K562 (cell line): Measurements from ENCODE around the gene ADD1. TPM values are rescaled to one million over a fixed set of nuclear protein-coding genes. Genes with fewer than 3 reads are reported as not detected.

Experiments used
- ATF7 ChIP-seq: fragments of 450-650 bp; IDR thresholded peaks from 2 replicates; pipeline ENCODE4 v1.7.1; 2014; ENCODE audit warnings: mild to moderate bottlenecking, moderate library complexity
- ETV1 ChIP-seq: fragments of 450-650 bp; conservative IDR thresholded peaks from 2 replicates; pipeline ENCODE4 v1.6.1; 2016; ENCODE audit warnings: missing genetic modification characterization, control low read depth, low read depth, missing compliant biosample characterization
- GTF2B ChIP-seq: IDR thresholded peaks from 2 replicates; pipeline ENCODE4 v1.6.1; 2011; ENCODE audit not compliant: insufficient read length; ENCODE audit errors: extremely low read depth
- HMG20A ChIP-seq: fragments of 450-650 bp; formaldehyde crosslinking; conservative IDR thresholded peaks from 2 replicates; pipeline ENCODE4 v1.4.0; 2020; ENCODE audit warnings: mild to moderate bottlenecking, mixed read lengths
- HNRNPK ChIP-seq: fragments of 200-400 bp; formaldehyde crosslinking; IDR thresholded peaks from one replicate; pipeline ENCODE4 v1.6.1; 2018; ENCODE audit warnings: mild to moderate bottlenecking, low read depth, low read length; ENCODE audit not compliant: poor library complexity, severe bottlenecking
- LEF1 ChIP-seq: fragments of 450-650 bp; IDR thresholded peaks from 2 replicates; pipeline ENCODE4 v1.6.1; 2016; ENCODE audit warnings: mild to moderate bottlenecking
- MEIS2 ChIP-seq: fragments of 450-650 bp; IDR thresholded peaks from 2 replicates; pipeline ENCODE4 v1.6.1; 2014; ENCODE audit warnings: mild to moderate bottlenecking; ENCODE audit not compliant: partially characterized antibody
- MTA1 ChIP-seq: fragments of 450-650 bp; IDR thresholded peaks from 2 replicates; pipeline ENCODE4 v1.6.1; 2017; ENCODE audit warnings: borderline replicate concordance
- PHB2 ChIP-seq: fragments of 450-650 bp; IDR thresholded peaks from 2 replicates; pipeline ENCODE4 v1.6.1; 2017; ENCODE audit warnings: low read depth
- PRPF4 ChIP-seq: fragments of 200-400 bp; formaldehyde crosslinking; IDR thresholded peaks from one replicate; pipeline ENCODE4 v1.6.1; 2017; ENCODE audit warnings: low read length, low read depth, mild to moderate bottlenecking; ENCODE audit not compliant: insufficient read depth, poor library complexity, severe bottlenecking
- SNIP1 ChIP-seq: fragments of 450-650 bp; IDR thresholded peaks from 2 replicates; pipeline ENCODE4 v1.7.1; 2017; ENCODE audit warnings: low read depth, mild to moderate bottlenecking
- SP1 ChIP-seq: sonication (generic); formaldehyde crosslinking; IDR thresholded peaks from 2 replicates; pipeline ENCODE4 v1.8.1; 2022; ENCODE audit warnings: mild to moderate bottlenecking, missing genetic modification reagents
- XRCC4 ChIP-seq: IDR thresholded peaks from one replicate; pipeline ENCODE4 v1.6.1; 2011; ENCODE audit not compliant: insufficient read depth, insufficient read length; ENCODE audit errors: extremely low read depth
- XRCC5 ChIP-seq: fragments of 200-400 bp; formaldehyde crosslinking; IDR thresholded peaks from 2 replicates; pipeline ENCODE4 v1.6.1; 2017; ENCODE audit warnings: low read depth, mild to moderate bottlenecking, low read length
- ZBTB11 ChIP-seq, 3 experiments: fragments of 200-800 bp in 1 of 3; fragments of 250-450 bp in 1 of 3; fragments of 450-650 bp in 1 of 3; sonication (Bioruptor Pico) in 1 of 3; sonication (Bioruptor generic) in 1 of 3; formaldehyde crosslinking in 1 of 3; IDR thresholded peaks; 2 replicates each; pipeline versions ENCODE4 v1.6.1 to v1.8.0; 2016 to 2022; ENCODE audit warnings: mild to moderate bottlenecking in 2 of 3, missing genetic modification characterization in 2 of 3, missing compliant biosample characterization in 1 of 3, moderate library complexity in 1 of 3
- ZNF274 ChIP-seq: IDR thresholded peaks from 2 replicates; pipeline ENCODE4 v1.6.1; 2011; ENCODE audit warnings: low read depth, mild to moderate bottlenecking, low read length, moderate library complexity, borderline replicate concordance
- ZNF75A ChIP-seq: fragments of 450-650 bp; formaldehyde crosslinking; IDR thresholded peaks from 2 replicates; pipeline ENCODE4 v1.4.0; 2020; ENCODE audit warnings: mild to moderate bottlenecking
- ZNF830 ChIP-seq: fragments of 250-450 bp; sonication (Bioruptor Pico); IDR thresholded peaks from 2 replicates; pipeline ENCODE4 v1.5.0; 2021; ENCODE audit warnings: mild to moderate bottlenecking
- polyA plus RNA-seq, 8 experiments: library from polyadenylated mRNA; depleted of rRNA in 4 of 8; stranded (reverse) in 5 of 8; unstranded in 3 of 8; fragments of >200 nt; fragmentation: Nextera tagmentation in 2 of 8; fragmentation: Illumina TruSeq in 1 of 8; extraction: Ambion mirVana in 2 of 8; extraction: Trizol in 1 of 8; gene quantifications; 2 replicates each; pipeline versions ENCODE4 v1.2.1 to v1.2.3, GENCODE V29; 2011 to 2014; ENCODE audit warnings: inconsistent platforms in 1 of 8, missing spikeins in 1 of 8
- total RNA-seq, 7 experiments: library from RNA; depleted of rRNA in 6 of 7; stranded (reverse); fragments of >200 nt in 6 of 7; fragmentation: Illumina TruSeq in 2 of 7; extraction: Trizol in 2 of 7; gene quantifications; 2 replicates each; pipeline versions ENCODE4 v1.2.1 to v1.2.3, GENCODE V29; 2011 to 2021; ENCODE audit warnings: low replicate concordance in 1 of 7
- TF ChIP-seq, protein P1 (sequence below): fragments of 450-650 bp; conservative IDR thresholded peaks from 2 replicates; pipeline ENCODE4 v1.6.1; 2016; ENCODE audit warnings: missing genetic modification characterization, low read depth, mild to moderate bottlenecking, control low read depth, missing compliant biosample characterization
- TF ChIP-seq, protein P2 (sequence below): sonication (generic); formaldehyde crosslinking; IDR thresholded peaks from 2 replicates; pipeline ENCODE4 v1.8.1; 2023; ENCODE audit warnings: mild to moderate bottlenecking, missing genetic modification reagents

The ADD1 gene
- total and polyA plus RNA-seq, 9 of the 15 experiments (the other 6 are each of a cell fraction or from before 2014, with no cell fraction given): 17.5 to 153 (median 74.0) TPM

GRCh38 chr4:2867758-2868491 is 24.3 kb downstream of the ADD1 start (continued):
- TF ChIP-seq PHB2 (peak; percentile 83), SNIP1 (no peak), ZNF274 (peak; percentile 66; the same call in 1 of the 2 replicates), HNRNPK (no peak), LEF1 (0 out of 2 replicates have a peak, but pooled peaks have one; percentile 43), ETV1 (tag) (peak; percentile 89), ZBTB11 (CRISPR knock-in tag; IDR thresholded peaks at IDR 0.05) (peak in 1 of 3 experiments; percentile 65; a peak in 2 of 6 replicates), XRCC5 (no peak), PRPF4 (no peak), ATF7 (no peak; the same call in 1 of the 2 replicates), SP1 (0 out of 2 replicates have a peak, but pooled peaks have one; percentile 36), HMG20A (CRISPR knock-in tag) (no peak), MEIS2 (peak; percentile 52), XRCC4 (no peak), ZNF830 (CRISPR knock-in tag) (no peak), MTA1 (no peak), ZNF75A (CRISPR knock-in tag) (no peak), GTF2B (no peak)
- TF ChIP-seq, protein P1, sequence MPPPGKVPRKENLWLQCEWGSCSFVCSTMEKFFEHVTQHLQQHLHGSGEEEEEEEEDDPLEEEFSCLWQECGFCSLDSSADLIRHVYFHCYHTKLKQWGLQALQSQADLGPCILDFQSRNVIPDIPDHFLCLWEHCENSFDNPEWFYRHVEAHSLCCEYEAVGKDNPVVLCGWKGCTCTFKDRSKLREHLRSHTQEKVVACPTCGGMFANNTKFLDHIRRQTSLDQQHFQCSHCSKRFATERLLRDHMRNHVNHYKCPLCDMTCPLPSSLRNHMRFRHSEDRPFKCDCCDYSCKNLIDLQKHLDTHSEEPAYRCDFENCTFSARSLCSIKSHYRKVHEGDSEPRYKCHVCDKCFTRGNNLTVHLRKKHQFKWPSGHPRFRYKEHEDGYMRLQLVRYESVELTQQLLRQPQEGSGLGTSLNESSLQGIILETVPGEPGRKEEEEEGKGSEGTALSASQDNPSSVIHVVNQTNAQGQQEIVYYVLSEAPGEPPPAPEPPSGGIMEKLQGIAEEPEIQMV (tag): no peak
- TF ChIP-seq, protein P2, sequence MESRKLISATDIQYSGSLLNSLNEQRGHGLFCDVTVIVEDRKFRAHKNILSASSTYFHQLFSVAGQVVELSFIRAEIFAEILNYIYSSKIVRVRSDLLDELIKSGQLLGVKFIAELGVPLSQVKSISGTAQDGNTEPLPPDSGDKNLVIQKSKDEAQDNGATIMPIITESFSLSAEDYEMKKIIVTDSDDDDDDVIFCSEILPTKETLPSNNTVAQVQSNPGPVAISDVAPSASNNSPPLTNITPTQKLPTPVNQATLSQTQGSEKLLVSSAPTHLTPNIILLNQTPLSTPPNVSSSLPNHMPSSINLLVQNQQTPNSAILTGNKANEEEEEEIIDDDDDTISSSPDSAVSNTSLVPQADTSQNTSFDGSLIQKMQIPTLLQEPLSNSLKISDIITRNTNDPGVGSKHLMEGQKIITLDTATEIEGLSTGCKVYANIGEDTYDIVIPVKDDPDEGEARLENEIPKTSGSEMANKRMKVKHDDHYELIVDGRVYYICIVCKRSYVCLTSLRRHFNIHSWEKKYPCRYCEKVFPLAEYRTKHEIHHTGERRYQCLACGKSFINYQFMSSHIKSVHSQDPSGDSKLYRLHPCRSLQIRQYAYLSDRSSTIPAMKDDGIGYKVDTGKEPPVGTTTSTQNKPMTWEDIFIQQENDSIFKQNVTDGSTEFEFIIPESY (CRISPR knock-in tag): 0 out of 2 replicates have a peak, but pooled peaks have one; percentile 20
